RWPE1 (cell line): ENCODE data around the gene SLC45A3.

Source experiments
- CTCF ChIA-PET: fragments of 350-600 bp; sonication (Branson Sonifier 250); formaldehyde crosslinking; extraction: SDS; loops from one replicate; lab custom pipeline; 2021; lab: Yijun Ruan, JAX
- POLR2A ChIA-PET: fragments of 400-600 bp; formaldehyde crosslinking; extraction: SDS; loops from one replicate; lab custom pipeline; 2020; ENCODE audit warnings: antibody characterized with exemption; ENCODE audit not compliant: low non-redundant PET; lab: Yijun Ruan, JAX
- DNase-seq: peaks from one replicate; pipeline ENCODE4 v3.0.0; 2012; ENCODE audit warnings: low spot score
- H3K27ac ChIP-seq: fragments of 450-650 bp; 2 replicates; pipeline ENCODE4 v1.5.1; 2017
- CTCF ChIP-seq: fragments of 450-650 bp; conservative IDR thresholded peaks from 2 replicates; pipeline ENCODE4 v1.5.1; 2017; ENCODE audit warnings: low read depth, mild to moderate bottlenecking

Gene SLC45A3

GRCh38 chr1:205623646-205624045 is 56.7 kb downstream of the SLC45A3 start:
- no peak for TF ChIP-seq CTCF
- no peak overlapping the region for H3K27ac ChIP-seq
- DNase-seq: no peak
- CTCF ChIA-PET: interaction anchor here (0.9 to 1.5 kb wide), 5 partner anchors 9 to 34 kb away, joined by 3 to 6 read pairs (median 4); no protein-coding TSS in a partner anchor
- POLR2A ChIA-PET: interaction anchor here (0.6 to 0.7 kb wide), 3 partner anchors 12 to 86 kb away, joined by 4 to 8 read pairs (median 5); no protein-coding TSS in a partner anchor

DNA sequence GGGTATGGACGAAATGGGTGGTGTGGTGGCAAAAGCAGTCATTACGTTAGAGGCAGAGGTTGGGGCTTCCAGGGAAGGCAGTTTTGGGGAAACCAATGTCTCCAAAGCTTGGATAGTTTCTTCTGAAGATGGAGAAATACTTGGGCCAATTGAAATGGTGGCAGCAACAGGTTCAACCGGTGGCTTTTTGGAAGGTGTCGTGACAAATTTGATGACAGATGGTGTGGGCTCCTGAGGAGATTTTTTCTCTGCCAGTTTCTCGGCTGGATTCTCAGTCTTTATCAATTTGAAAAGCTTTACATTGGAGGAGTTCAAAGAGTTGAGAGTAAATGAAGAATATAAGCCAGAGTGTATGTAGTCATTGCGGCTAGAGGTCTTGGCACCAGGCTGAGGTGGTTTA is 60.0 kb downstream of the SLC45A3 start:
- no peak for DNase-seq
- ChIA-PET CTCF (interaction anchor here (0.7 kb wide), 1 partner anchor 856 kb away, joined by 3 read pairs; no protein-coding TSS in a partner anchor), POLR2A (no interaction called here)
- no peak overlapping the region for H3K27ac ChIP-seq
- no peak for TF ChIP-seq CTCF

DNA sequence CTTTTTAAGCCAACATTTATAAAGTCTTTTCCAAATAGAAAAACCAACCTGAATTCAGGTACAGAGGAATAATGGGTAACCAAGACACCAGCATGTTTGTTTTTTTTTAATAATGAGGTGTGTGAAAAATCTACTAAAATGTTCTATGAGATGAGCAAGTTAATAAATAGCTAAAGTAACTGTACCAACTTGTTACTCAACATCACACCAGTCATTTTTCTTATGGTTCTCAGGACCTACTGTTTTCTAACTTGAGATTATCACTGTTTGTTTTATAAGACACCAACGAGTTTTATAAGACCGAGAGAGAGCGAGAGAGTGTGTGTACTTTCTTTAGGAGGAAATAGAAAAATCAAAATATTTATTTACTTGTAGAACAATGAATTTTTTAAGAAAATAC is 60.9 kb downstream of the SLC45A3 start:
- TF ChIP-seq CTCF: no peak
- DNase-seq: no peak
- ChIA-PET CTCF (no interaction called here), POLR2A (no interaction called here)
- no peak overlapping the region for H3K27ac ChIP-seq

DNA sequence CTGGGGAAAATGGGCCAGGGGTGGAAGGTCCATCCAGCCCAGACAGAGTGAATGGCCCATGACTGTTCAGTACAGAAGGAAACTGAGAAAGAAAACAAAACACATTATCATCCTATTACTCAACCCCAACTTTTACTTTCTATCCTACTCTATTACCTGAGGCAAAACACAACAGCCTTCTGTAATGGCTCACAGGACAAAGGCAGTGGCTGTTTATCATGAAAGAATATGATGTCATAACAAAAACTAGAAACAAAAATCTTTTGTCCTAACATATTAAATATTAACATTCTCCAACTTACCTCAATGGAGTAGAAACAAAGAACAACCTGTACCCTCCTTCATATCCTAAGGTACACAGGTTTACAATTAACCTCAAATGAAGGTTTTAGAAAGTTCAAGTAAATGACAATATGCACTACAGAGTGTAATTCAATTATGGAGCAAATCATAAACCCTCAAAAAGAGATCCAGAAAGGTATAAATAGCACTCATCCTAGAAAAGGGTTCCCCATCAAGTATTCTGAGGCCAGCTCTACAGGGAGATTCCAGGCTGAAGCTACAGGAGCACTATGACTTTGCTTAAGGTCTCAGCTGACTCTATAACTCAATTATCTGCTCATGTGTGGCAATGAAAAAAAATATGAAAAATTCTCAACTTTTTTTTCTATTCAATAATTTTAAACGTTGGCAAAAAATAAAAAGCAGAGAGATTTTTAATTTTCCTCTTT is 63.6 kb downstream of the SLC45A3 start:
- DNase-seq: no peak
- ChIA-PET CTCF (interaction anchor here (0.7 kb wide), 1 partner anchor 37 kb away, joined by 3 read pairs; no protein-coding TSS in a partner anchor), POLR2A (no interaction called here)
- TF ChIP-seq CTCF: no peak
- H3K27ac ChIP-seq: no peak overlapping the region

- DNase-seq: no peak
- no peak overlapping the region for H3K27ac ChIP-seq
- no peak for TF ChIP-seq CTCF
- ChIA-PET POLR2A (interaction anchor here (0.6 kb wide), 1 partner anchor 16 kb away, joined by 3 read pairs; the partner anchor contains the start of gene ELK4), CTCF (interaction anchor here (0.6 to 0.7 kb wide), 2 partner anchors 42 to 157 kb away, joined by 3 to 4 read pairs; no protein-coding TSS in a partner anchor)
These were observed 64.5 kb downstream of the SLC45A3 start for GRCh38 chr1:205615789-205616188.

GRCh38 chr1:205613854-205614412 is 66.4 kb downstream of the SLC45A3 start:
- POLR2A ChIA-PET: no interaction called here
- CTCF ChIA-PET: interaction anchor here (2.0 kb wide), 1 partner anchor 22 kb away, joined by 12 read pairs; no protein-coding TSS in a partner anchor

More at GRCh38 chr1:205613854-205614412, 66.4 kb downstream of the SLC45A3 start:
- no peak overlapping the region for H3K27ac ChIP-seq
- no peak for DNase-seq
- TF ChIP-seq CTCF: no peak
